Measurements from ENCODE around the gene EIF3I. TPM values are rescaled to one million over a fixed set of nuclear protein-coding genes. Genes with fewer than 3 reads are reported as not detected.

EIF3I gene
- total and polyA plus RNA-seq, 2 of the 13 experiments (the other 11 are each of a cell fraction or from before 2014, with no cell fraction given): 210 to 223 TPM

GRCh38 chr1:32178380-32179192 lies 43.6 kb upstream of the EIF3I start (continued):
- TF ChIP-seq PATZ1 (CRISPR knock-in tag; IDR thresholded peaks at IDR 0.05): peak; percentile 12; the same call in 1 of the 2 replicates
- TF ChIP-seq SMAD3 (CRISPR knock-in tag; IDR thresholded peaks at IDR 0.05): peak; percentile 48; the same call in 1 of the 2 replicates
- no peak for TF ChIP-seq MEIS2 (CRISPR knock-in tag; IDR thresholded peaks at IDR 0.05)
- TF ChIP-seq SOX5 (CRISPR knock-in tag; IDR thresholded peaks at IDR 0.05; ENCODE audit: borderline replicate concordance): peak; percentile 59; the same call in 1 of the 2 replicates
- no peak for TF ChIP-seq ZNF512 (CRISPR knock-in tag; IDR thresholded peaks at IDR 0.05)
- no peak for TF ChIP-seq TEAD2 (CRISPR knock-in tag; IDR thresholded peaks at IDR 0.05)
- TF ChIP-seq TARDBP (CRISPR knock-in tag; IDR thresholded peaks at IDR 0.05): no peak
- no peak for TF ChIP-seq ZNF839 (CRISPR knock-in tag; IDR thresholded peaks at IDR 0.05; ENCODE audit: borderline replicate concordance)
- TF ChIP-seq PHF8 (CRISPR knock-in tag; IDR thresholded peaks at IDR 0.05): no peak
- no peak for TF ChIP-seq NFRKB (IDR thresholded peaks at IDR 0.05)
- TF ChIP-seq ZNF614 (CRISPR knock-in tag; IDR thresholded peaks at IDR 0.05; ENCODE audit: borderline replicate concordance): peak; percentile 83; the same call in 1 of the 2 replicates
- TF ChIP-seq TEF (CRISPR knock-in tag; IDR thresholded peaks at IDR 0.05): no peak
- TF ChIP-seq FOXO1 (CRISPR knock-in tag; IDR thresholded peaks at IDR 0.05): peak; percentile 44; the same call in 1 of the 2 replicates
- peak; percentile 37; the same call in 1 of the 2 replicates for TF ChIP-seq PITX1 (CRISPR knock-in tag; IDR thresholded peaks at IDR 0.05)
- TF ChIP-seq ZBTB49 (CRISPR knock-in tag; IDR thresholded peaks at IDR 0.05; ENCODE audit: borderline replicate concordance): no peak
- no peak for TF ChIP-seq SP1 (IDR thresholded peaks at IDR 0.05)
- no peak for TF ChIP-seq SP1 (CRISPR knock-in tag; IDR thresholded peaks at IDR 0.05)
- no peak for TF ChIP-seq NONO (IDR thresholded peaks at IDR 0.05)
- TF ChIP-seq NONO (CRISPR knock-in tag; conservative IDR thresholded peaks at IDR 0.05): 0 out of 2 replicates have a peak, but pooled peaks have one; percentile 40
- TF ChIP-seq KLF16 (CRISPR knock-in tag; IDR thresholded peaks at IDR 0.05): peak in 1 of 2 experiments; percentile 56; a peak in 1 of 4 replicates
- 0 out of 2 replicates have a peak, but pooled peaks have one; percentile 52 for TF ChIP-seq FOXC1 (CRISPR knock-in tag; IDR thresholded peaks at IDR 0.05; ENCODE audit: borderline replicate concordance)
- no peak for TF ChIP-seq ZBTB42 (CRISPR knock-in tag; IDR thresholded peaks at IDR 0.05)
- no peak for TF ChIP-seq NFE2L2 (IDR thresholded peaks at IDR 0.05; ENCODE audit: low read length)
- peak; percentile 86 for TF ChIP-seq ZNF629 (CRISPR knock-in tag; conservative IDR thresholded peaks at IDR 0.05)
- TF ChIP-seq TBL1XR1 (IDR thresholded peaks at IDR 0.05; ENCODE audit: borderline replicate concordance, low read length, partially characterized antibody): peak; percentile 76
- TF ChIP-seq IKZF1 (IDR thresholded peaks at IDR 0.05): no peak

All from HepG2 (cell line).